Measurements from ENCODE around the gene PJA1. TPM values are rescaled to one million over a fixed set of nuclear protein-coding genes. Genes with fewer than 3 reads are reported as not detected.

PJA1 gene
- total RNA-seq, 1 experiment from 2014 or later = 43.1 TPM

GRCh38 chrX:69178592-69178991, 13.3 kb upstream of the PJA1 start:
- DNase-seq (ENCODE audit: low spot score) = no peak
- no peak overlapping the region for H3K4me3 Mint-ChIP-seq
- H3K27me3 Mint-ChIP-seq (ENCODE audit: low read depth) = peaks cover 32% of the 10 kb centered on the region
- no peak for ATAC-seq
- H3K27ac Mint-ChIP-seq = no peak overlapping the region
- peaks cover 26% of the 10 kb centered on the region for H3K4me1 Mint-ChIP-seq
- no peak for TF ChIP-seq ZNF281 (CRISPR knock-in tag; IDR thresholded peaks at IDR 0.05)
- TF ChIP-seq FOXP1 (CRISPR knock-in tag; IDR thresholded peaks at IDR 0.05; ENCODE audit: borderline replicate concordance) = no peak
- TF ChIP-seq ZNF263 (CRISPR knock-in tag; IDR thresholded peaks at IDR 0.05; ENCODE audit: low read depth) = no peak
- no peak for TF ChIP-seq E2F5 (CRISPR knock-in tag; IDR thresholded peaks at IDR 0.05)
- TF ChIP-seq SP1 (CRISPR knock-in tag; conservative IDR thresholded peaks at IDR 0.05) = no peak
- no peak for TF ChIP-seq SOX15 (CRISPR knock-in tag; IDR thresholded peaks at IDR 0.05)
- TF ChIP-seq IRF2 (CRISPR knock-in tag; IDR thresholded peaks at IDR 0.05; ENCODE audit: borderline replicate concordance, low read depth) = no peak
- TF ChIP-seq ZNF219 (CRISPR knock-in tag; IDR thresholded peaks at IDR 0.05; ENCODE audit: borderline replicate concordance) = no peak
- TF ChIP-seq ATF1 (CRISPR knock-in tag; IDR thresholded peaks at IDR 0.05) = no peak
- TF ChIP-seq NFATC4 (CRISPR knock-in tag; IDR thresholded peaks at IDR 0.05) = no peak
- no peak for TF ChIP-seq MLX (CRISPR knock-in tag; IDR thresholded peaks at IDR 0.05)
- TF ChIP-seq NFYB (CRISPR knock-in tag; conservative IDR thresholded peaks at IDR 0.05; ENCODE audit: low read depth) = no peak
- no peak for TF ChIP-seq MAX (CRISPR knock-in tag; IDR thresholded peaks at IDR 0.05)
- no peak for TF ChIP-seq PRDM15 (CRISPR knock-in tag; IDR thresholded peaks at IDR 0.05)
- TF ChIP-seq ZNF232 (CRISPR knock-in tag; IDR thresholded peaks at IDR 0.05) = no peak
- TF ChIP-seq USF2 (CRISPR knock-in tag; IDR thresholded peaks at IDR 0.05) = no peak
- TF ChIP-seq ZNF671 (CRISPR knock-in tag; IDR thresholded peaks at IDR 0.05) = no peak
- CTCF ChIA-PET = interaction anchor here (0.6 to 3.2 kb wide), 4 partner anchors 38 to 209 kb away, joined by 3 to 11 read pairs (median 3); no protein-coding TSS in a partner anchor
- POLR2A ChIA-PET = interaction anchor here (1.1 to 1.4 kb wide), 2 partner anchors 13 to 41 kb away, joined by 3 read pairs; partner anchors contain the start of gene PJA1
- H3K36me3 Mint-ChIP-seq = 0 out of 2 replicates have a peak, but pooled peaks cover 2% of the 10 kb centered on the region
- no peaks in the 10 kb centered on the region for H3K9me3 Mint-ChIP-seq

Data from WTC11 (cell line).